CD14-positive monocyte (primary cell): ENCODE data around the gene PRKAR1B. TPM values are rescaled to one million over a fixed set of nuclear protein-coding genes. Genes with fewer than 3 reads are reported as not detected.
"Not testable (repeated sequence)": the region's sequence is repeated elsewhere in the genome, so short reads cannot be mapped to it uniquely, and the experiment has no call there.

Experiments used
- DNase-seq, 3 donors: peaks; one replicate each; pipeline ENCODE4 v3.0.0-alpha.2; 2011 to 2022
- H2AFZ ChIP-seq: 2 replicates; pipeline ENCODE4 v1.6.0; 2012; ENCODE audit warnings: mild to moderate bottlenecking, low read depth, low read length, inconsistent platforms; ENCODE audit not compliant: insufficient read depth, poor library complexity, severe bottlenecking
- H3K27ac ChIP-seq, 2 donors: 1 replicate in 1 of 2; 2 replicates in 1 of 2; pipeline ENCODE4 v1.5.1; 2012 to 2013; ENCODE audit warnings: low read length in 2 of 2, control low read depth in 1 of 2, inconsistent platforms in 1 of 2, low read depth in 1 of 2, mild to moderate bottlenecking in 1 of 2
- H3K27me3 ChIP-seq, 2 donors: one replicate each; pipeline versions ENCODE4 v1.6.0 to v1.6.1; 2011 to 2013; ENCODE audit warnings: low read length in 2 of 2; ENCODE audit not compliant: control insufficient read depth in 2 of 2, insufficient read depth in 2 of 2
- H3K36me3 ChIP-seq, 2 donors: replicated peaks in 1 of 2; 1 replicate in 1 of 2; 2 replicates in 1 of 2; pipeline versions ENCODE4 v1.5.1 to v1.6.1; 2012 to 2013; ENCODE audit warnings: low read length in 2 of 2, control low read depth in 1 of 2, inconsistent platforms in 1 of 2, mild to moderate bottlenecking in 1 of 2; ENCODE audit not compliant: insufficient read depth in 2 of 2, control insufficient read depth in 1 of 2
- H3K4me1 ChIP-seq, 2 donors: 1 replicate in 1 of 2; 2 replicates in 1 of 2; pipeline versions ENCODE4 v1.5.1 to v1.6.1; 2012 to 2013; ENCODE audit warnings: low read length in 2 of 2, control low read depth in 1 of 2, inconsistent platforms in 1 of 2, mild to moderate bottlenecking in 1 of 2, moderate library complexity in 1 of 2; ENCODE audit not compliant: insufficient read depth in 2 of 2, control insufficient read depth in 1 of 2
- H3K4me2 ChIP-seq: replicated peaks from 2 replicates; pipeline ENCODE3; 2012; ENCODE audit warnings: low read length, moderate library complexity, mild to moderate bottlenecking; ENCODE audit not compliant: poor library complexity, severe bottlenecking; ENCODE audit errors: extremely low read depth
- H3K4me3 ChIP-seq, 3 experiments: fragments of 200-600 bp in 1 of 3; sonication (generic) in 1 of 3; replicated peaks in 1 of 3; 1 replicate in 2 of 3; 2 replicates in 1 of 3; pipeline ENCODE4 v1.5.1; 2011 to 2013; ENCODE audit warnings: low read length in 3 of 3, mild to moderate bottlenecking in 3 of 3, control low read depth in 2 of 3, low read depth in 2 of 3, inconsistent platforms in 1 of 3, moderate library complexity in 1 of 3
- H3K79me2 ChIP-seq: 2 replicates; pipeline ENCODE4 v1.6.0; 2012; ENCODE audit warnings: mild to moderate bottlenecking, control low read depth, inconsistent platforms, low read length, moderate library complexity; ENCODE audit not compliant: insufficient read depth
- H3K9ac ChIP-seq: 2 replicates; pipeline ENCODE4 v1.6.0; 2017; ENCODE audit warnings: low read length, mild to moderate bottlenecking; ENCODE audit not compliant: insufficient read depth, poor library complexity, severe bottlenecking
- H3K9me3 ChIP-seq, 2 donors: replicated peaks in 1 of 2; 1 replicate in 1 of 2; 2 replicates in 1 of 2; pipeline versions ENCODE4 v1.5.1 to v1.6.1; 2012 to 2013; ENCODE audit warnings: low read length in 2 of 2, control low read depth in 1 of 2; ENCODE audit not compliant: control insufficient read depth in 1 of 2, insufficient read depth in 1 of 2
- H4K20me1 ChIP-seq: 2 replicates; pipeline ENCODE4 v1.6.0; 2012; ENCODE audit warnings: mild to moderate bottlenecking, low read length, control low read depth, moderate library complexity; ENCODE audit not compliant: insufficient read depth
- H3K27ac Mint-ChIP-seq, 7 donors: one replicate each; pipeline ENCODE4 v1.8.0; 2020; ENCODE audit warnings: mild to moderate bottlenecking in 7 of 7, mixed read lengths in 7 of 7, moderate library complexity in 6 of 7, inconsistent platforms in 2 of 7
- H3K27me3 Mint-ChIP-seq, 3 donors: one replicate each; pipeline ENCODE4 v1.8.0; 2021 to 2022; ENCODE audit warnings: low read depth in 3 of 3, mild to moderate bottlenecking in 3 of 3, mixed read lengths in 3 of 3, moderate library complexity in 3 of 3, inconsistent platforms in 1 of 3
- H3K36me3 Mint-ChIP-seq, 2 donors: one replicate each; pipeline ENCODE4 v1.8.0; 2020; ENCODE audit warnings: mixed read lengths in 2 of 2, inconsistent platforms in 1 of 2, mild to moderate bottlenecking in 1 of 2
- H3K4me1 Mint-ChIP-seq: one replicate; pipeline ENCODE4 v1.8.0; 2020; ENCODE audit warnings: mild to moderate bottlenecking, mixed read lengths
- H3K4me3 Mint-ChIP-seq, 2 donors: one replicate each; pipeline ENCODE4 v1.8.0; 2020; ENCODE audit warnings: mild to moderate bottlenecking in 2 of 2, mixed read lengths in 2 of 2, moderate library complexity in 1 of 2
- H3K9me3 Mint-ChIP-seq, 7 donors: one replicate each; pipeline ENCODE4 v1.8.0; 2020 to 2022; ENCODE audit warnings: mixed read lengths in 7 of 7, mild to moderate bottlenecking in 6 of 7, moderate library complexity in 6 of 7, inconsistent platforms in 2 of 7
- CTCF ChIP-seq: fragments of 200-600 bp; IDR thresholded peaks from one replicate; pipeline ENCODE4 v1.8.0; 2022; ENCODE audit warnings: antibody characterized with exemption, mild to moderate bottlenecking
- WGBS: methylation state at CpG from one replicate; pipeline ENCODE4 v1.1.5; 2013; ENCODE audit warnings: missing lambda C conversion rate; ENCODE audit not compliant: insufficient coverage; 5-methylcytosine and 5-hydroxymethylcytosine counted together
- intact Hi-C, 2 donors: fragments of 100-400 bp; cut with micrococcal nuclease; formaldehyde crosslinking; loops; one replicate each; pipeline versions ENCODE4 v1.15.0 to v1.15.1; 2023
- polyA plus RNA-seq, 3 donors: library from polyadenylated mRNA; depleted of rRNA in 1 of 3; unstranded in 2 of 3; stranded (reverse) in 1 of 3; fragments of 300-500 nt in 2 of 3; fragments of >200 nt in 1 of 3; fragmentation: Illumina TruSeq in 2 of 3; gene quantifications; 1 replicate in 2 of 3; 2 replicates in 1 of 3; pipeline ENCODE4 v1.2.3, GENCODE V29; 2012 to 2021

Gene PRKAR1B
- polyA plus RNA-seq, 3 donors = 0.94 to 2.1 (median 1.1) TPM

GRCh38 chr7:652881-653280 lies 74.2 kb downstream of the PRKAR1B start:
- H3K79me2 ChIP-seq = no peaks in the 10 kb centered on the region
- intact Hi-C loops = no loop called here
- H4K20me1 ChIP-seq = no peaks in the 10 kb centered on the region
- no peak overlapping the region for H3K4me2 ChIP-seq
- 100% methylated on average over 2 of the region's 4 CpGs for WGBS
- Mint-ChIP-seq H3K4me1 (no peaks in the 10 kb centered on the region), H3K36me3 (no peaks in the 10 kb centered on the region), H3K9me3 (peaks cover 2 to 19% (median 7%) of the 10 kb centered on the region in 7 donors), H3K27me3 (peaks cover 0 to 2% (median 0%) of the 10 kb centered on the region in 3 donors), H3K4me3 (no peak overlapping the region), H3K27ac (no peak overlapping the region)
- no peak for TF ChIP-seq CTCF
- peaks cover 16 to 33% of the 10 kb centered on the region in 2 donors for H3K9me3 ChIP-seq
- no peak overlapping the region for H3K9ac ChIP-seq
- H3K27ac ChIP-seq = no peak overlapping the region
- H3K36me3 ChIP-seq = no peaks in the 10 kb centered on the region
- H2AFZ ChIP-seq = no peak overlapping the region
- no peaks in the 10 kb centered on the region for H3K4me1 ChIP-seq
- DNase-seq = no peak
- no peak overlapping the region for H3K4me3 ChIP-seq
- H3K27me3 ChIP-seq = no peaks in the 10 kb centered on the region

- H3K9ac ChIP-seq, intact Hi-C loops, H3K27me3 ChIP-seq, H3K4me1 Mint-ChIP-seq, H3K27ac ChIP-seq, H3K4me3 Mint-ChIP-seq, H3K27ac Mint-ChIP-seq, H2AFZ ChIP-seq, H3K36me3 ChIP-seq, H3K4me3 ChIP-seq, DNase-seq, H4K20me1 ChIP-seq, H3K36me3 Mint-ChIP-seq, H3K4me1 ChIP-seq, H3K79me2 ChIP-seq, H3K27me3 Mint-ChIP-seq, H3K4me2 ChIP-seq: not testable (repeated sequence)
- 96% methylated on average over 10 of the region's 17 CpGs for whole genome bisulfite sequencing
- peaks cover 16 to 33% of the 10 kb centered on the region in 2 donors for H3K9me3 ChIP-seq
- H3K9me3 Mint-ChIP-seq = peaks cover 2 to 19% (median 7%) of the 10 kb centered on the region in 7 donors
Measured at GRCh38 chr7:652167-652566, 74.9 kb downstream of the PRKAR1B start.
